Measurements from ENCODE around the gene SPTBN4.

The SPTBN4 gene

GRCh38 chr19:40576585-40577451 is 110.0 kb downstream of the SPTBN4 start, which contains the start of gene SHKBP1:
SHKBP1 (plus strand) TSS chr19:40576873; CDS start chr19:40576900, 27 bp downstream.
- Histone ChIP-seq H3K9me3 (ENCODE audit: insufficient read depth, low read length) (no peaks in the 10 kb centered on the region), H3K36me3 (ENCODE audit: insufficient read depth, insufficient read length, low read length) (peaks cover 24% of the 10 kb centered on the region), H3K9ac (ENCODE audit: insufficient read length, low read depth) (peak within 1 kb of the TSS; percentile 83), H3K4me3 (ENCODE audit: insufficient read length, low read depth) (peak within 1 kb of the TSS; percentile 80), H3K27me3 (ENCODE audit: insufficient read depth, insufficient read length) (no peaks in the 10 kb centered on the region), H3K4me1 (ENCODE audit: insufficient read depth, insufficient read length) (peaks cover 3% of the 10 kb centered on the region)
- TF ChIP-seq YY1 (IDR thresholded peaks at IDR 0.05; ENCODE audit: insufficient read depth, insufficient read length) = no peak
- TF ChIP-seq SUZ12 (IDR thresholded peaks at IDR 0.05; ENCODE audit: extremely low read depth, insufficient read depth, insufficient read length) = no peak
- TF ChIP-seq ZNF274 (IDR thresholded peaks at IDR 0.05; ENCODE audit: low read depth, low read length) = no peak
- DNase-seq (ENCODE audit: low read depth, low spot score) = peak; percentile 83

GRCh38 chr19:40578442-40578908 is 111.7 kb downstream of the SPTBN4 start:
- TF ChIP-seq SUZ12 (IDR thresholded peaks at IDR 0.05; ENCODE audit: extremely low read depth, insufficient read depth, insufficient read length) (no peak), YY1 (IDR thresholded peaks at IDR 0.05; ENCODE audit: insufficient read depth, insufficient read length) (no peak), ZNF274 (IDR thresholded peaks at IDR 0.05; ENCODE audit: low read depth, low read length) (no peak)
- no peaks in the 10 kb centered on the region for H3K27me3 ChIP-seq (ENCODE audit: insufficient read depth, insufficient read length)
- no peak overlapping the region for H3K4me3 ChIP-seq (ENCODE audit: insufficient read length, low read depth)
- H3K4me1 ChIP-seq (ENCODE audit: insufficient read depth, insufficient read length) = peaks cover 3% of the 10 kb centered on the region
- no peak for DNase-seq (ENCODE audit: low read depth, low spot score)
- no peaks in the 10 kb centered on the region for H3K9me3 ChIP-seq (ENCODE audit: insufficient read depth, low read length)
- H3K9ac ChIP-seq (ENCODE audit: insufficient read length, low read depth) = no peak overlapping the region
- H3K36me3 ChIP-seq (ENCODE audit: insufficient read depth, insufficient read length, low read length) = peaks cover 34% of the 10 kb centered on the region

- Histone ChIP-seq H3K9me3 (ENCODE audit: insufficient read depth, low read length) (no peaks in the 10 kb centered on the region), H3K27me3 (ENCODE audit: insufficient read depth, insufficient read length) (no peaks in the 10 kb centered on the region), H3K36me3 (ENCODE audit: insufficient read depth, insufficient read length, low read length) (peaks cover 41% of the 10 kb centered on the region), H3K9ac (ENCODE audit: insufficient read length, low read depth) (no peak overlapping the region), H3K4me1 (ENCODE audit: insufficient read depth, insufficient read length) (no peaks in the 10 kb centered on the region), H3K4me3 (ENCODE audit: insufficient read length, low read depth) (no peak overlapping the region)
- no peak for DNase-seq (ENCODE audit: low read depth, low spot score)
- TF ChIP-seq YY1 (IDR thresholded peaks at IDR 0.05; ENCODE audit: insufficient read depth, insufficient read length) = no peak
- no peak for TF ChIP-seq ZNF274 (IDR thresholded peaks at IDR 0.05; ENCODE audit: low read depth, low read length)
- no peak for TF ChIP-seq SUZ12 (IDR thresholded peaks at IDR 0.05; ENCODE audit: extremely low read depth, insufficient read depth, insufficient read length)
Observed at GRCh38 chr19:40580619-40581018, 113.8 kb downstream of the SPTBN4 start.

GRCh38 chr19:40581531-40581930 is 114.7 kb downstream of the SPTBN4 start:
- Histone ChIP-seq H3K27me3 (ENCODE audit: insufficient read depth, insufficient read length) (no peaks in the 10 kb centered on the region), H3K9me3 (ENCODE audit: insufficient read depth, low read length) (no peaks in the 10 kb centered on the region), H3K9ac (ENCODE audit: insufficient read length, low read depth) (no peak overlapping the region), H3K4me1 (ENCODE audit: insufficient read depth, insufficient read length) (no peaks in the 10 kb centered on the region), H3K36me3 (ENCODE audit: insufficient read depth, insufficient read length, low read length) (peaks cover 42% of the 10 kb centered on the region), H3K4me3 (ENCODE audit: insufficient read length, low read depth) (no peak overlapping the region)
- TF ChIP-seq YY1 (IDR thresholded peaks at IDR 0.05; ENCODE audit: insufficient read depth, insufficient read length) = no peak
- TF ChIP-seq ZNF274 (IDR thresholded peaks at IDR 0.05; ENCODE audit: low read depth, low read length) = no peak
- no peak for TF ChIP-seq SUZ12 (IDR thresholded peaks at IDR 0.05; ENCODE audit: extremely low read depth, insufficient read depth, insufficient read length)
- no peak for DNase-seq (ENCODE audit: low read depth, low spot score)

DNA sequence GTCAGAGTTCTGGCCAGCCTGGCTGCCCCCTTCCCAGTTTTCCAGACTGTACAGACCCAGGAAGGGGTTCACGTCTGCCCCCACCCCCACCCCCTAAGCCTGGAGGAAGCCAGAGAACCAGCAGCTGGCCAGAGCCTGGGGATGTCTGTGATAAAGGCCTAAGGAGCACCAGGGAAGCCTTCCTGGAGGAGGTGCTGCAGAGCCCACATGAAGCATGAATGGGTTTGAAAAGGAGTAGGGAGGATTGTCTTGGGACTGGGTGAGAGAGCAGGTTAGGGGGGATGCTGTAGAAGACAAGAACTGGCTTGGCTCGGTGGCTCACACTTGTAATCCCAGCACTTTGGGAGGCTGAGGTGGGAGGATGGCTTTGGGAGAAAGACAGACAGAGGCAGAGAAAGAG is 115.7 kb downstream of the SPTBN4 start:
- TF ChIP-seq SUZ12 (IDR thresholded peaks at IDR 0.05; ENCODE audit: extremely low read depth, insufficient read depth, insufficient read length) (no peak), YY1 (IDR thresholded peaks at IDR 0.05; ENCODE audit: insufficient read depth, insufficient read length) (no peak), ZNF274 (IDR thresholded peaks at IDR 0.05; ENCODE audit: low read depth, low read length) (no peak)
- Histone ChIP-seq H3K27me3 (ENCODE audit: insufficient read depth, insufficient read length) (no peaks in the 10 kb centered on the region), H3K9me3 (ENCODE audit: insufficient read depth, low read length) (no peaks in the 10 kb centered on the region), H3K9ac (ENCODE audit: insufficient read length, low read depth) (no peak overlapping the region), H3K36me3 (ENCODE audit: insufficient read depth, insufficient read length, low read length) (peaks cover 48% of the 10 kb centered on the region), H3K4me1 (ENCODE audit: insufficient read depth, insufficient read length) (no peaks in the 10 kb centered on the region), H3K4me3 (ENCODE audit: insufficient read length, low read depth) (no peak overlapping the region)
- no peak for DNase-seq (ENCODE audit: low read depth, low spot score)

DNA sequence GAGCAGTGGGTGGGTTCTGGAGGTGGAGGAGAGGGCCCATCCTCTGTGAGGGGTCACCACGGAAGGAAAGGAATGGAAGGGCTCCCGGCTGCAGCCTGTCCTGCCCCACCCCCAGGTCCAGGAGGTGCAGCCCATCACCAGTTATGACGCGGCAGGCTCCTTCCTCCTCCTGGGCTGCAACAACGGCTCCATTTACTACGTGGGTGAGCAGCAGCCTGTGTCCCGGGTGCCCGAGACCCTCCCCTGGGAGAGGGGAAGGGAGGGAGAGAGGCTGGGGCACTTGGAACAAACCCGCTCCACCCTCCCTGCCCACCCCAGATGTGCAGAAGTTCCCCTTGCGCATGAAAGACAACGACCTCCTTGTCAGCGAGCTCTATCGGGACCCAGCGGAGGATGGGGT is 116.5 kb downstream of the SPTBN4 start:
- TF ChIP-seq SUZ12 (IDR thresholded peaks at IDR 0.05; ENCODE audit: extremely low read depth, insufficient read depth, insufficient read length) = no peak
- H3K36me3 ChIP-seq (ENCODE audit: insufficient read depth, insufficient read length, low read length) = peaks cover 52% of the 10 kb centered on the region
- no peak overlapping the region for H3K4me3 ChIP-seq (ENCODE audit: insufficient read length, low read depth)
- DNase-seq (ENCODE audit: low read depth, low spot score) = no peak
- no peaks in the 10 kb centered on the region for H3K27me3 ChIP-seq (ENCODE audit: insufficient read depth, insufficient read length)
- H3K9ac ChIP-seq (ENCODE audit: insufficient read length, low read depth) = no peak overlapping the region
- H3K9me3 ChIP-seq (ENCODE audit: insufficient read depth, low read length) = no peaks in the 10 kb centered on the region
- no peaks in the 10 kb centered on the region for H3K4me1 ChIP-seq (ENCODE audit: insufficient read depth, insufficient read length)

- Histone ChIP-seq H3K4me1 (ENCODE audit: insufficient read depth, insufficient read length) (no peaks in the 10 kb centered on the region), H3K4me3 (ENCODE audit: insufficient read length, low read depth) (no peak overlapping the region), H3K9ac (ENCODE audit: insufficient read length, low read depth) (no peak overlapping the region), H3K36me3 (ENCODE audit: insufficient read depth, insufficient read length, low read length) (peaks cover 49% of the 10 kb centered on the region), H3K9me3 (ENCODE audit: insufficient read depth, low read length) (no peaks in the 10 kb centered on the region), H3K27me3 (ENCODE audit: insufficient read depth, insufficient read length) (no peaks in the 10 kb centered on the region)
- TF ChIP-seq SUZ12 (IDR thresholded peaks at IDR 0.05; ENCODE audit: extremely low read depth, insufficient read depth, insufficient read length) = no peak
- no peak for TF ChIP-seq YY1 (IDR thresholded peaks at IDR 0.05; ENCODE audit: insufficient read depth, insufficient read length)
- no peak for DNase-seq (ENCODE audit: low read depth, low spot score)
Observed at GRCh38 chr19:40584007-40584406, 117.2 kb downstream of the SPTBN4 start.

Data from NT2/D1 (cell line).